ENCODE data around the gene SLX9. TPM values are rescaled to one million over a fixed set of nuclear protein-coding genes. Genes with fewer than 3 reads are reported as not detected.

Gene SLX9
- polyA plus RNA-seq, 1 donor = 19.4 TPM

DNA sequence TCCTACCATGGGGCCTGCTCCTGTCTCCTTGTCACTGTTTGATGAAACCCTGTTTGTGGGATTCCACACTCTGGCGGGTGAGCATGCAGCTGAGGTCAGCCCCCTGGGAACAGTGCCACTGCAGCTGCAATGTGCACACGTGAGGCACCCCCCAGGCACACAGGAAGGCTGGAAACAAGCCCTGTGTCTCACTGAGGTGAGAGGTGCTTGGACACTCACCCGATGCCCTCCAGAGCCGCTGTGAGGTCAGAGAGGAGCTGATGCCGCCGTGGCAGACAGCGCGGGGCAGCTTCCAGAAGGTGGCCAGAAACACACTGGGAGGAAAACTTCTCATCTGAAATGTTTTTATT lies 49.7 kb downstream of the SLX9 start:
- no peak overlapping the region for H3K4me3 ChIP-seq (ENCODE audit: low read length)
- H3K27me3 ChIP-seq (ENCODE audit: control insufficient read depth, insufficient read depth, low read length) = peaks cover 2% of the 10 kb centered on the region
- H3K9me3 ChIP-seq (ENCODE audit: control insufficient read depth, low read depth, low read length) = no peaks in the 10 kb centered on the region
- no peak overlapping the region for H3K27ac ChIP-seq (ENCODE audit: low read length)
- WGBS (ENCODE audit: insufficient coverage, low lambda C conversion rate) = no CpG with 5 or more reads among the region's 8 CpGs
- H3K4me1 ChIP-seq (ENCODE audit: control insufficient read depth, insufficient read depth, low read length) = no peaks in the 10 kb centered on the region
- DNase-seq = no peak
- no peaks in the 10 kb centered on the region for H3K36me3 ChIP-seq (ENCODE audit: control insufficient read depth, insufficient read depth, low read length)

DNA sequence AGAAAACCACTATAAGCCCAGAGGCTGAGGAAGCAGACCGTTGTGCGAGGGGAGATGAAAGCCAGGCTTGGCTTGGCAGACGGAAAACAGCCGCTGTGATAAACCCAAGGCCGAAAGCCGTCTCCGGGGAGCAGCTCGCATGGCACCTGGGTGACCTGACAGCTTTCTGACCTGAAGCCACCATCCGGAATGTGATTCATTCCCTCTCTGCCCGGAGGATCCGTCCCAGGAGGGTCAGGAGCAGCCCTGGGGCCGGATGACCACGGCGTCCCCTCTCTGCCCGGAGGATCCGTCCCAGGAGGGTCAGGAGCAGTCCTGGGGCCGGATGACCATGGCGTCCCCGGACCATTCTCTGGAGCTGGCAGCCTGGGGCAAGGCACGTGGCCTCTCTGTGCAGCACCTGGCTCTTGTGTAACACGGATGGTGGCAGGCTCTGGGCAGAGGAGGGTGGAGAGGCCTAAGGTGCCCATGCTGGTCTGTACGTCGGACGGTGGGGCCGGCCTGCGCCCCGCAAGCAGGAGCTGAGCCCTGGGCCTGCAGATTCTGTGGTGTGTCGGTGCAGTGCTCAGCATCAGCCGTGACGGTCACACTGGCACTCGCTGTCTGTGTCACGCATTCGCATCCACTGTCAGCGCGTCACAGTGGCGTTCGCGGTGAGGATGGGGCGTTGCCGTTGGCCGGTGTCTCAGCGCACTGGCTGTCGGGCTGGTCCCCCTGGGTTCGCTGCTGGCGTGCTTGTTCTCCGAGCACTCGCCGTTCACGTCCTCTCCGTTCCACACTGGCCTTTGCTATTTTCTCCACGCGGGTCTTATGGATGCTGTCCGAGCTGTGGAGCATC lies 50.3 kb downstream of the SLX9 start:
- Histone ChIP-seq H3K27me3 (ENCODE audit: control insufficient read depth, insufficient read depth, low read length) (no peaks in the 10 kb centered on the region), H3K4me1 (ENCODE audit: control insufficient read depth, insufficient read depth, low read length) (no peaks in the 10 kb centered on the region), H3K4me3 (ENCODE audit: low read length) (no peak overlapping the region), H3K36me3 (ENCODE audit: control insufficient read depth, insufficient read depth, low read length) (no peaks in the 10 kb centered on the region), H3K9me3 (ENCODE audit: control insufficient read depth, low read depth, low read length) (no peaks in the 10 kb centered on the region), H3K27ac (ENCODE audit: low read length) (no peak overlapping the region)
- no CpG with 5 or more reads among the region's 53 CpGs for WGBS (ENCODE audit: insufficient coverage, low lambda C conversion rate)
- DNase-seq = no peak

DNA sequence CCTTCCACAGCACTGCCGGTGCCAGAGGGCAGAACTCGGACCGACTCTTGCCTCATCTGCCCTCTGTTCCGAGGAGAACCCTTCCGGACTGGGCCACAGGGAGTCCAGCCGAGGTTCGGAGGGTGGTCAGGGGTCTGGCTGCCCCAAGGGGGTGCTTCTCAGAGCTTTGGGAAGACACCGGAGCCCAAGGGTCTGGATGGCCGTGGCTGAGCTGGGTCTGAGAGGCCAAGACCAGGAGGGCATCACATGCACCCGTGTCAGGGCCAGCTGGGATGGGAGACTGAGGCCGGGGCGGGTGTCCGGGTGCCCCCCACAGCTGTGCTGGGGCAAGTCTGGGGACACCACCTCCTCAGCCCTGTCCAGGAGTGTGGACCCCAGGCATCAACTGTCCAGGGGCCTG lies 51.1 kb downstream of the SLX9 start:
- Histone ChIP-seq H3K27me3 (ENCODE audit: control insufficient read depth, insufficient read depth, low read length) (no peaks in the 10 kb centered on the region), H3K4me3 (ENCODE audit: low read length) (no peak overlapping the region), H3K4me1 (ENCODE audit: control insufficient read depth, insufficient read depth, low read length) (no peaks in the 10 kb centered on the region), H3K36me3 (ENCODE audit: control insufficient read depth, insufficient read depth, low read length) (no peaks in the 10 kb centered on the region), H3K9me3 (ENCODE audit: control insufficient read depth, low read depth, low read length) (no peaks in the 10 kb centered on the region), H3K27ac (ENCODE audit: low read length) (no peak overlapping the region)
- DNase-seq = no peak
- no CpG with 5 or more reads among the region's 13 CpGs for WGBS (ENCODE audit: insufficient coverage, low lambda C conversion rate)

DNA sequence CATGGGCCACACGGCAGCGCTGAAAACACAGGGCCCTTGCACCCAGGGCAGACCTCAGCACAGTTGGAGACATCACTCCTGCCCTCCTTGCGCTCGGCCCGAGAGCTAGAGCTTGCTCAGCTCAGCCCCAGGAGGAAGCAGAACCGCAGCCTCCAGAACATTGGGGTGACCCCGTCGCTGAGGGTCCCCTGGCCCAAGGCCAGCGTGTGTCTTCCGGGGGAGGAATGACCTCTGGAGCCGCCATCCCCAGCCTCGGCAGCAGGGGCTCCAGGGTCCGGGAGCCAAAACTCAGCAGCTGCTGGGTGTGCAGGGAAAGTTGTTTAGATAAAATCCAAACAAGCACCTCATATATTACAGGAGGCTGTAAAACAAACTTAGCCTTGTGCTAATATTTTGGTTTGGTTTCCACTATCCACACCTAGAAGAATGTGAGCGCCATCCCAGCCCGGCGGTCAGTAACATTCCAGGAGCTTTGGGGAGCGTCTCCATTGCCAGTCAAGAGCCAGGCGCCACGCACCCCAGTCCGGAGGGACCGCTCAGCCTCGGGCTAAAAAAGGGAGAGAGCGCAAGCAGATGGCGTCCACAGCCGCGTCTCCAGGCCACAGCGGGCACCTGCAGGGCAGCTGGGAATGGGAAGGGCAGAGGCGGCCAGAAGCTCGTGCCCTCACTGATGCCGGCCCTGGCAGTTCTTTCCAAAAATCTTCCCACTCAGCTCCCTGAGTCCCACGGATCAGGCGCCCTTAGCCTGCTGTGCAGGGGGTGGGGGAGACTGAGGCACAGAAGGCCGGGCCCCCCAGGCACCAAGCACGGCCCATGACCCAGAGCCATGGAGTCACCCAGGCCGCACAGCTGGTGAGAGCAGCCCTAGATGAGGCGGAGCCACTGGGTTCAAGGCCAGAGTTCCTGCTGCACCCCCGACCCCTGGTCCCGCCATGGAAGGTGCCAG lies 52.0 kb downstream of the SLX9 start:
- Histone ChIP-seq H3K36me3 (ENCODE audit: control insufficient read depth, insufficient read depth, low read length) (no peaks in the 10 kb centered on the region), H3K4me3 (ENCODE audit: low read length) (no peak overlapping the region), H3K9me3 (ENCODE audit: control insufficient read depth, low read depth, low read length) (no peaks in the 10 kb centered on the region), H3K27ac (ENCODE audit: low read length) (no peak overlapping the region), H3K4me1 (ENCODE audit: control insufficient read depth, insufficient read depth, low read length) (no peaks in the 10 kb centered on the region), H3K27me3 (ENCODE audit: control insufficient read depth, insufficient read depth, low read length) (no peaks in the 10 kb centered on the region)
- WGBS (ENCODE audit: insufficient coverage, low lambda C conversion rate) = no CpG with 5 or more reads among the region's 38 CpGs
- DNase-seq = peak in 1 of 2 donors; percentile 30

DNA sequence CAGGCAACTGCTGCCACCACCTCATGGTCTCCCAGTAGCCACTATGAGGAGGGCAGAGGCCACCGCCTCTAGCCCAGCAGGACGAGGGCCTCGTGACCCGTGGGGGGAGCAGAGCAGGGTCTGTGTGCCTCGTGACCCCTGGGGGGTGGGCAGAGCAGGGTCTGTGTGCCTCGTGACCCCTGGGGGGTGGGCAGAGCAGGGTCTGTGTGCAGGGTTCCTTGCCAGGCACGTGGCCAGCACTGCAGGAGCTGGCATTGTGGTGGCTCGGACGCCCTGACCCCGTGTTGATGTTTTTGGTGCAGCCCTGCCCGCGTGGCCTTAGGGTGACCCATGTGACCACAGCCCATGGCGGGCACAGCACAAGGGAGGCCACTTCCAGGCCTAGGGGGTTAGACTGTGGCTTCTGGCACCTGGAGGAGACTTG lies 52.8 kb downstream of the SLX9 start:
- Histone ChIP-seq H3K9me3 (ENCODE audit: control insufficient read depth, low read depth, low read length) (no peaks in the 10 kb centered on the region), H3K27ac (ENCODE audit: low read length) (no peak overlapping the region), H3K4me3 (ENCODE audit: low read length) (no peak overlapping the region), H3K4me1 (ENCODE audit: control insufficient read depth, insufficient read depth, low read length) (no peaks in the 10 kb centered on the region), H3K36me3 (ENCODE audit: control insufficient read depth, insufficient read depth, low read length) (no peaks in the 10 kb centered on the region), H3K27me3 (ENCODE audit: control insufficient read depth, insufficient read depth, low read length) (no peaks in the 10 kb centered on the region)
- WGBS (ENCODE audit: insufficient coverage, low lambda C conversion rate) = no CpG with 5 or more reads among the region's 13 CpGs
- no peak for DNase-seq

DNA sequence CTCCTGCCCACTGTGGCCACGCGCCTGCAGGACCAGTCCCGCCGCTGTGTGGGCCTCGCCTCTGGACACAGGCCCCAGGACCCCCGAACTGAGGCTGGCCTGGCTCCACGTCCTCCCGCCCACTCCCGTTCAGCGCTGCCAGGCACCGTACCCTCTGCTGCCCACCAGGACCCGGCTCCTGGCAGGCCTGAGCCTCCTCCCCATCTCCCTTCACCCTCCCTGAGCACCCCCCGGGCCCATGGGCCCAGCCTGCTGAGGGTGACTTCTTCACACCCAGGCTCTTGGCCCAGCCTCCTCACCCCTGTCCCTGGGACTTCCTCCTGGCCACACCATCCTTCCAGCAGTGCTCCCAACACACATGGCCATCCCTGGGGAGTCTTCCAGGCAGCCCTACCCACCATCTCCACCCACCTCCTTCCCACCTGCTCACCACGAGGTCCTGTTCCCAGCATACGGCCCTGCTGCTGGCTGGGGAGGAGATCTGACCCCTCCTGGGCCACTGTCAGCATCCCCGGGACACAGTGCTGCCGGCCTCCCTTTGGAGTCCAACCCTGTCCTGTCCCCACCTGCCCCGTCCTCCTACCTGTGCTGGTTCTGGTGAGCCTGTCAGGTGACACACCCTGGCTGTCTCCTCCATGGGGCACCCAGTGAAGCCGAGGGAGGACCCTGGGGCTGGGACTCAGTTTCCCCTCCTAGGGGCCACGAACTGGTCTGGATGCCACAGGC lies 53.7 kb downstream of the SLX9 start:
- no CpG with 5 or more reads among the region's 20 CpGs for WGBS (ENCODE audit: insufficient coverage, low lambda C conversion rate)
- no peak for DNase-seq
- no peak overlapping the region for H3K27ac ChIP-seq (ENCODE audit: low read length)
- H3K4me3 ChIP-seq (ENCODE audit: low read length) = no peak overlapping the region
- no peaks in the 10 kb centered on the region for H3K27me3 ChIP-seq (ENCODE audit: control insufficient read depth, insufficient read depth, low read length)
- H3K4me1 ChIP-seq (ENCODE audit: control insufficient read depth, insufficient read depth, low read length) = no peaks in the 10 kb centered on the region
- no peaks in the 10 kb centered on the region for H3K9me3 ChIP-seq (ENCODE audit: control insufficient read depth, low read depth, low read length)
- no peaks in the 10 kb centered on the region for H3K36me3 ChIP-seq (ENCODE audit: control insufficient read depth, insufficient read depth, low read length)

DNA sequence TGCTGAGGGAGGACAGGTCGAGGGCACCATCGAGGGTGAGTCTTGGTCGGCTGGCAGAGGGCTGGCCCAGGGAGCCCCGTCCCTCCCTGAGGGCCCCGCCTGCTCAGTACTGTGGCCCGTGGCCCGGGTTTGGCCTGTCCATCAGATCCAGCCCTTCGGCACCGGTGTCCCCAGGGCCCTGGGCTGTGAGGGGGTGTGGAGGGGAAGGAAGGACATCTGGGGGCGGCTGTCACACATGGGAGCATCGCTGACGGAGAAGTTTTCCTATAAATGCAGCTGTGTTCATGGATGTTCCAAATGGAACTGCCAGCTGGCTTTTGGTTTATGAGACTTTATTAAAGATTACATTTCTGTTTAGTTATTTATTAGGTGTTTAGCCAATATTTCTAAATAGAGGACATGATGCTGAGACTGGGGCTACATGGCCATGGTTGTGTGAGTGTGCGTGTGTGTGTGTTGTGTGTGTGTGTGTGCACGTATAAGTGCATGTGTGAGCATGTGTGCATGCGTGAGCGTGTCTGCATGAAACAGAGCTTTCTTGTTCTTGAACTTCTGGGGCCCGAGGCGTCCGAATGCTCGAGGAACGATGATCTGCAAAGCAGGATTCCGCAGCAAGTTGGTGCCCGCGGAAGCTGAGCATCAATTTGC lies 54.3 kb downstream of the SLX9 start:
- Histone ChIP-seq H3K27ac (ENCODE audit: low read length) (no peak overlapping the region), H3K9me3 (ENCODE audit: control insufficient read depth, low read depth, low read length) (no peaks in the 10 kb centered on the region), H3K4me1 (ENCODE audit: control insufficient read depth, insufficient read depth, low read length) (no peaks in the 10 kb centered on the region), H3K4me3 (ENCODE audit: low read length) (no peak overlapping the region), H3K36me3 (ENCODE audit: control insufficient read depth, insufficient read depth, low read length) (no peaks in the 10 kb centered on the region), H3K27me3 (ENCODE audit: control insufficient read depth, insufficient read depth, low read length) (no peaks in the 10 kb centered on the region)
- no CpG with 5 or more reads among the region's 24 CpGs for WGBS (ENCODE audit: insufficient coverage, low lambda C conversion rate)
- no peak for DNase-seq

DNA sequence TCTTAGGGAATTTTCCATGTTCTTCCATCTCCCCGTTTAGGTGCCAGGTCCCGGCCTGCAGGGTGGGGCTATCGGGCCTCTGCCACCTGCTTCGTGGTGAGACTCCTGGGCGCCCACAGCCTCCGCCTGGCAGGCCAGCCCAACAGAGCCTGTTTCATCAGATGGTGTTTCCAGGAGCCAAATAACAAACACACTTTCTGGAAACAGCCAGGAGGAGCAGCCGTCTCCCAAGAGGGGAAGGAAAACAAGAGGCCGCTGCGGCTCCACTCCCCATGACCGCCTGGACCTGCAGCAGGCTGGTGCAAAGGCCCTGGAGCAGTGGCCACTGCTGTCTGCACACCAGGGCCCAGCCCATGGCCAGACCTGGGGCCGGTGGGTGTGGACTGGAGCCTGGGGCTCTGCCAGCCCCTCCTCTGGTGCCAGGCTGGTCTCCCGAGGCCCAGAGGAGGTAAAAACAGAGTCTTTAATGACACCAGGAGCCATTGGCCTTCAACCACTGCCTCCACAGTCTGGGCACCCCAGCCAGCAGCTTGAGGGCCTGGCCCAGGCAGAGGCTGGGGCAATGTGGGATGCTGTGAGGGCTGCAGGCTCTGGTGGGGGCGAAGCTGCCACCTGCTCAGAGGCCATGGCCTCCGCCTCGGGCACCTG lies 55.0 kb downstream of the SLX9 start:
- Histone ChIP-seq H3K27ac (ENCODE audit: low read length) (no peak overlapping the region), H3K36me3 (ENCODE audit: control insufficient read depth, insufficient read depth, low read length) (no peaks in the 10 kb centered on the region), H3K27me3 (ENCODE audit: control insufficient read depth, insufficient read depth, low read length) (no peaks in the 10 kb centered on the region), H3K4me1 (ENCODE audit: control insufficient read depth, insufficient read depth, low read length) (no peaks in the 10 kb centered on the region), H3K9me3 (ENCODE audit: control insufficient read depth, low read depth, low read length) (no peaks in the 10 kb centered on the region), H3K4me3 (ENCODE audit: low read length) (no peak overlapping the region)
- WGBS (ENCODE audit: insufficient coverage, low lambda C conversion rate) = no CpG with 5 or more reads among the region's 15 CpGs
- no peak for DNase-seq

DNA sequence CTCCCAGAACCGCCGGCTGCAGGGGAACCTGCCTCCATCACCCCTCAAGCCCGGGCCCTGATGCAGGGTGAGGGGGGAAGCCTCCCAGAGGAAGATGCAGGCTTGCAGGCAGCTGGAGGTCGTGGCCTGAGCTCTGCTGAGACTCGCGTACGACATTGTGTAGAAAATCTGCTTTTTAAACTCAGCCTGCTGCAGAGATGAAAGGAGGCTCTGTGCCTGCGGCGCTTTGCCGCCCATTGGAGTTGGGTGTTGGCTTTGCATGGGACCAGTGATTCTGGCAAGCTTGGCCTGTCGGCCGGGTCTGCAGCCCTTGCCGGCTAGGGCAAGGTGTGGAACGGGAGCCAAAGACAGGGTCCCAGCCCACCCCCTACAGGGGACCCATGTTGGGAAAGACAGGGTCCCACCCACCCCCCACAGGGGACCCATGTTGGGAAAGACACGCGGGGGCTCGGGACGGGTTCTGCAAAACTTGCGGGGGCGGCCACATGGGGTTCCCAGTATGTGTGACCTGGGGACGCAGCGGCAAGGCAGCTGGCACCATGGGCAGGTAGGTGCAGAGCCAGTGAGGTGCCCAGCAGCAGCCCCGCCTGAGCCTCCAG lies 55.6 kb downstream of the SLX9 start:
- no peaks in the 10 kb centered on the region for H3K27me3 ChIP-seq (ENCODE audit: control insufficient read depth, insufficient read depth, low read length)
- WGBS (ENCODE audit: insufficient coverage, low lambda C conversion rate) = no CpG with 5 or more reads among the region's 23 CpGs
- H3K4me1 ChIP-seq (ENCODE audit: control insufficient read depth, insufficient read depth, low read length) = no peaks in the 10 kb centered on the region
- DNase-seq = no peak
- H3K36me3 ChIP-seq (ENCODE audit: control insufficient read depth, insufficient read depth, low read length) = no peaks in the 10 kb centered on the region
- no peak overlapping the region for H3K4me3 ChIP-seq (ENCODE audit: low read length)
- H3K27ac ChIP-seq (ENCODE audit: low read length) = no peak overlapping the region
- no peaks in the 10 kb centered on the region for H3K9me3 ChIP-seq (ENCODE audit: control insufficient read depth, low read depth, low read length)
